Vagina (tissue), 2 donors: ENCODE data around the gene POU3F2. TPM values are rescaled to one million over a fixed set of nuclear protein-coding genes. Genes with fewer than 3 reads are reported as not detected.
A peak's percentile ranks its signal among the peaks of the same experiment; 100 is the strongest.

Experiments
- DNase-seq, 2 donors: peaks; one replicate each; pipeline ENCODE4 v3.0.0-alpha.2; 2017; ENCODE audit errors: extremely low spot score in 2 of 2
- H3K27ac ChIP-seq: fragments of 200-600 bp; sonication (generic); one replicate; pipeline ENCODE4 v1.5.1; 2019
- H3K27me3 ChIP-seq: fragments of 200-600 bp; sonication (generic); one replicate; pipeline ENCODE4 v1.5.1; 2019
- H3K36me3 ChIP-seq, 2 donors: fragments of 200-600 bp; sonication (generic); one replicate each; pipeline ENCODE4 v1.5.1; 2017 to 2019
- H3K4me1 ChIP-seq: fragments of 200-600 bp; sonication (generic); one replicate; pipeline ENCODE4 v1.5.1; 2019
- H3K4me3 ChIP-seq, 2 donors: fragments of 200-600 bp; sonication (generic); 1 replicate in 1 of 2; 2 replicates in 1 of 2; pipeline ENCODE4 v1.5.1; 2016 to 2019
- H3K9me3 ChIP-seq: fragments of 200-600 bp; sonication (generic); one replicate; pipeline ENCODE4 v1.5.1; 2019
- POLR2A ChIP-seq, 2 donors: fragments of 450-650 bp; IDR thresholded peaks; one replicate each; pipeline ENCODE4 v1.6.1; 2017; ENCODE audit warnings: antibody characterized with exemption in 2 of 2, mild to moderate bottlenecking in 2 of 2, moderate library complexity in 2 of 2
- POLR2AphosphoS5 ChIP-seq, 2 donors: sonication (generic); formaldehyde crosslinking; IDR thresholded peaks; one replicate each; pipeline ENCODE4 v1.9.0; 2017; ENCODE audit warnings: antibody characterized with exemption in 2 of 2, mild to moderate bottlenecking in 2 of 2, low read depth in 1 of 2; ENCODE audit not compliant: insufficient read depth in 1 of 2
- intact Hi-C: fragments of 100-400 bp; cut with DNase I; formaldehyde crosslinking; loops from one replicate; pipeline ENCODE4 v1.15.1; 2023
- total RNA-seq: library from RNA; depleted of rRNA; stranded (reverse); fragments of >200 nt; gene quantifications from one replicate; pipeline ENCODE4 v1.2.3, GENCODE V29; 2016
- TF ChIP-seq, protein P1 (sequence below), 3 experiments: fragments of 450-650 bp in 2 of 3; fragments of 200-600 bp in 1 of 3; sonication (generic) in 1 of 3; IDR thresholded peaks; one replicate each; pipeline ENCODE4 v1.5.1; 2017 to 2019; ENCODE audit warnings: antibody characterized with exemption in 3 of 3, mild to moderate bottlenecking in 2 of 3, moderate library complexity in 2 of 3

Gene POU3F2
- total RNA-seq, 1 donor from 2014 or later, result not detected

DNA sequence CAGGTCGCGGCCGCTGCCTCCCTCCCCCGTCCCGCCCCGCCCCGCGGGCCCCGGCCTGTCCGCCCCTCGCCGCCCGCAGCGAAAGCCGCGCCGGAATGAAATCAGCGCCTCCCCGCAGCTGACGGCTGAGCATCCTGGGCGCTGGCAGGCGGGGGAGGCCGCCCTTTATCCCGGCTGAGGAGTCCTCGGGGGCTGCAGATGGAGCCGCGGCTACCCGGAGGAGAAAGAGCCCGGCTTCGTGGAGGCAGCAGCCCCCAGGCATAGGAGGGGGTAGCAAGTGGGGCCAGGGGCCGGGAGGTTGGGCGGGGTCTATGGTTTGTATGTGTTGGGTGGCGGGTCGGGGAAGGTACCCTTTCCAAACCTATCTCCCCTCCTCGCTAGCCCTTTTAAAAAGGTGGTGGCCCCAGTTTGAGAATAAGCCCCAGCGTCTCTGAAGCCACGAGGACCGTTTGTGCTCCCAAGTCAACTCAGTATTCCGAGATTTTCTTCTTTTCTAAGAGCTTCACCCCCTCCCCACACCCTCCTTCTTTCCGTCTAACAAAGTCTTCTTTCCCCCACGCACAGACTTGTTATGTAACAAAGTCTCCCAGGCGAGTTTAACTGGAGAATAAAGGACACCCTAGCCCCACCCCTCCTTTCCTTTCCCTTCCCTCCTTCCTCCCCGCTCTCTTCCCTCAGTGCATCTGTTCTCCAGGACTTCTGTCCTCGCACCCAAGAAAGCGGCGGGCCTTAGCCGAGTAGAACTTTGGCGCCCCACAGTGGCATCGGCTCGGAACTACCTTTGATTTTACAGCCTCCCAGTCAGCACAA lies 11.0 kb downstream of the POU3F2 start:
- Histone ChIP-seq H3K9me3 (no peaks in the 10 kb centered on the region), H3K27ac (no peak overlapping the region), H3K27me3 (peaks cover 17% of the 10 kb centered on the region), H3K4me3 (peak overlapping the region in 1 of 2 donors; percentile 30), H3K4me1 (peaks cover 26% of the 10 kb centered on the region), H3K36me3 (no peaks in the 10 kb centered on the region)
- intact Hi-C loops, result no loop called here
- DNase-seq, result no peak
- no peak for TF ChIP-seq POLR2A (IDR thresholded peaks at IDR 0.05)
- TF ChIP-seq POLR2AphosphoS5 (IDR thresholded peaks at IDR 0.05; ENCODE audit: insufficient read depth in 1 of 2, low read depth in 1 of 2), result no peak
- TF ChIP-seq, protein P1, sequence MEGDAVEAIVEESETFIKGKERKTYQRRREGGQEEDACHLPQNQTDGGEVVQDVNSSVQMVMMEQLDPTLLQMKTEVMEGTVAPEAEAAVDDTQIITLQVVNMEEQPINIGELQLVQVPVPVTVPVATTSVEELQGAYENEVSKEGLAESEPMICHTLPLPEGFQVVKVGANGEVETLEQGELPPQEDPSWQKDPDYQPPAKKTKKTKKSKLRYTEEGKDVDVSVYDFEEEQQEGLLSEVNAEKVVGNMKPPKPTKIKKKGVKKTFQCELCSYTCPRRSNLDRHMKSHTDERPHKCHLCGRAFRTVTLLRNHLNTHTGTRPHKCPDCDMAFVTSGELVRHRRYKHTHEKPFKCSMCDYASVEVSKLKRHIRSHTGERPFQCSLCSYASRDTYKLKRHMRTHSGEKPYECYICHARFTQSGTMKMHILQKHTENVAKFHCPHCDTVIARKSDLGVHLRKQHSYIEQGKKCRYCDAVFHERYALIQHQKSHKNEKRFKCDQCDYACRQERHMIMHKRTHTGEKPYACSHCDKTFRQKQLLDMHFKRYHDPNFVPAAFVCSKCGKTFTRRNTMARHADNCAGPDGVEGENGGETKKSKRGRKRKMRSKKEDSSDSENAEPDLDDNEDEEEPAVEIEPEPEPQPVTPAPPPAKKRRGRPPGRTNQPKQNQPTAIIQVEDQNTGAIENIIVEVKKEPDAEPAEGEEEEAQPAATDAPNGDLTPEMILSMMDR (IDR thresholded peaks at IDR 0.05), result peak; percentile 26 to 60 (median 29)

DNA sequence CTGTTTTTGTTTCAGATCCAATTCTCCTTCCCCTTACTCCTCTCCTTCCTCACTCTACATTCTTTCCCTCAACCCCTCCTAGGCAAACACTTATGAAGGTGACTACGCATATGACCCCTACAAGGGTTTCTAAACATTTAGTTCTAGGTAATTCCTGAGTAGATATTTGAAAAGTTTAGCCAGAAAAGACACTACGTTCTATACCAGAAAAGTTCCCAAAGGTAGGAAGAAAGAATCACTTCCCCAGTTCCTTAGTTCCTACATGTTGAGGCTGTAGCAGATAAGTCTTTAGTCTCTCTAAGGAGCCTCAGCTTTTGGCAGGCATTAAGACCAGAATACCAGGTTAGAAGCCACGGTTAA lies 11.6 kb downstream of the POU3F2 start:
- Histone ChIP-seq H3K27ac (no peak overlapping the region), H3K4me1 (peaks cover 26% of the 10 kb centered on the region), H3K27me3 (peaks cover 17% of the 10 kb centered on the region), H3K36me3 (no peaks in the 10 kb centered on the region), H3K4me3 (no peak overlapping the region), H3K9me3 (no peaks in the 10 kb centered on the region)
- no peak for TF ChIP-seq POLR2AphosphoS5 (IDR thresholded peaks at IDR 0.05; ENCODE audit: insufficient read depth in 1 of 2, low read depth in 1 of 2)
- TF ChIP-seq, protein P1 (IDR thresholded peaks at IDR 0.05), result peak in 1 of 3 experiments; percentile 10
- DNase-seq, result no peak
- intact Hi-C loops, result no loop called here

DNA sequence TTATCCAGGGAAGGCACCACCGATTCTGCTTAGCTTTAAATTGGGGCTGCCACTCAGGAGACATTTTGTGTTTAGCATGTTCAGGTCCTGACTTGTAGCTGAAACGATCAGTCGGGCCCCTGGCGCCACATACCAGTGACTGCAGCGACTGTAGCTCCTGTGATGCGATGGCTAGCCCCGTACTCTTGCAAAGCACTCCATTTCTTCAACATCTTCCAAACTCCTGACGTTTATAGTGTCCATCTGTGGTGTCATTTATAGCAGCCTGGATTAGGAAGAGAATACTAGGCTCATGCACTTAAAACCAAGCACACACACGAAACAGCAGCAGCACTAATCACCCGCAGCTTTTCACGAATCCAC lies 13.0 kb downstream of the POU3F2 start:
- TF ChIP-seq, protein P1 (IDR thresholded peaks at IDR 0.05), result no peak
- TF ChIP-seq POLR2A (IDR thresholded peaks at IDR 0.05) (no peak), POLR2AphosphoS5 (IDR thresholded peaks at IDR 0.05; ENCODE audit: insufficient read depth in 1 of 2, low read depth in 1 of 2) (no peak)
- H3K4me3 ChIP-seq, result no peak overlapping the region
- no peak for DNase-seq
- no peak overlapping the region for H3K27ac ChIP-seq
- H3K4me1 ChIP-seq, result peaks cover 26% of the 10 kb centered on the region
- peaks cover 17% of the 10 kb centered on the region for H3K27me3 ChIP-seq
- H3K36me3 ChIP-seq, result no peaks in the 10 kb centered on the region
- intact Hi-C loops, result no loop called here
- H3K9me3 ChIP-seq, result no peaks in the 10 kb centered on the region

DNA sequence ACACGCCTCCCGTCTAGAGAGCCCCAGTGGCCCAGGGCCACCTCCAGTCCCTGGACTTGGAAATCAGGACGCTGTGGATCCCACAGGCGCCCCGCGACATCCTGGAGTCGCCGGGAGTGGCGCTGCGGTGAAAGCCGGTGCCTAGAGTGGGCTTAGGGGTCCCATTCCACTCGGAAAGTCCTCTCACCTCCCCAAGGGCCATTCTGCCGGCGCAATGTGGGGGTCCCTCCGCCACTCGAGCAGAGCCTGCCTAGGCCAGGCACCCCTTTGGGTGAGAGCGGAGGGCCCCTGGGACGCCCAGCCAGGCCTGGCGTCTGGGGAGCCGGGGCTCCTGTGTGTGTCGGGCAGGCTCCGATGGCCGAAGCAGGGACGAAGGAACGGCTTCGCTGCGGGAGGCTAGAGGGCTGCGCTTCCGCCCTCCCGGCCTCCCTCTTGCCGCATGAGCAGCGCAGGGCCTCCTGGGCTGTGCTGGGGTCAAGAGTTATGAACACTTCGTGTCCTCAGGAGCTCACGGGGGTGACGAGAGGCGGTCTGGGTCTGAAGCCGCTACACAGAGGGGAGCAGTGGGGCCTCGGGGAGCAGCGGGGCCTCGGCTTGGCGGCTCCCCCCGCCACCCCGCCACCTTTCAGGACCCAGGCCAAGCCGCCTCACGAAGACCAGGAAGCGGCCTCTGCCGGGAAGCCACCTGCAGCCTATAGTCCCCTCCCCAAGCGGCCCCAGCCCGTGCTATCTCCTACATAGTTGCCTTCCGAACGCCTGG lies 13.6 kb downstream of the POU3F2 start:
- no peak for TF ChIP-seq POLR2A (IDR thresholded peaks at IDR 0.05)
- TF ChIP-seq, protein P1 (IDR thresholded peaks at IDR 0.05), result no peak
- TF ChIP-seq POLR2AphosphoS5 (IDR thresholded peaks at IDR 0.05; ENCODE audit: insufficient read depth in 1 of 2, low read depth in 1 of 2), result no peak
- no peak for DNase-seq
- no peak overlapping the region for H3K27ac ChIP-seq
- peaks cover 17% of the 10 kb centered on the region for H3K27me3 ChIP-seq
- no peaks in the 10 kb centered on the region for H3K9me3 ChIP-seq
- peaks cover 26% of the 10 kb centered on the region for H3K4me1 ChIP-seq
- no peaks in the 10 kb centered on the region for H3K36me3 ChIP-seq
- H3K4me3 ChIP-seq, result no peak overlapping the region
- intact Hi-C loops, result no loop called here
